Sciatic nerve (tissue), 2 donors: ENCODE data around the gene NME7. TPM values are rescaled to one million over a fixed set of nuclear protein-coding genes. Genes with fewer than 3 reads are reported as not detected.
"Not testable (repeated sequence)": the region's sequence is repeated elsewhere in the genome, so short reads cannot be mapped to it uniquely, and the experiment has no call there.

Source experiments
- ATAC-seq: fragments of 200-7000 bp; cut with Tn5 transposase; one replicate; pipeline ENCODE4 v1.9.1; 2020; ENCODE audit warnings: mild to moderate bottlenecking, moderate library complexity
- DNase-seq: peaks from one replicate; pipeline ENCODE4 v3.0.0-alpha.2; 2020; ENCODE audit warnings: low spot score
- intact Hi-C: fragments of 100-400 bp; cut with DNase I; formaldehyde crosslinking; loops from one replicate; pipeline ENCODE4 v1.14.2; 2022
- total RNA-seq: library from RNA; stranded (reverse); fragmentation: NEBNext Ultra II Directional; extraction: Animal tissue kit (Norgen Biotek cat#: 25700); gene quantifications from one replicate; pipeline ENCODE4 v1.2.1, GENCODE V29; 2021
- donor health status: DM: no; HTN: no; CAD: no.
- donor health status: DM: no; HTN: no; CAD: no.

Gene NME7, protein sequence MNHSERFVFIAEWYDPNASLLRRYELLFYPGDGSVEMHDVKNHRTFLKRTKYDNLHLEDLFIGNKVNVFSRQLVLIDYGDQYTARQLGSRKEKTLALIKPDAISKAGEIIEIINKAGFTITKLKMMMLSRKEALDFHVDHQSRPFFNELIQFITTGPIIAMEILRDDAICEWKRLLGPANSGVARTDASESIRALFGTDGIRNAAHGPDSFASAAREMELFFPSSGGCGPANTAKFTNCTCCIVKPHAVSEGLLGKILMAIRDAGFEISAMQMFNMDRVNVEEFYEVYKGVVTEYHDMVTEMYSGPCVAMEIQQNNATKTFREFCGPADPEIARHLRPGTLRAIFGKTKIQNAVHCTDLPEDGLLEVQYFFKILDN
- total RNA-seq: 15.9 TPM

DNA sequence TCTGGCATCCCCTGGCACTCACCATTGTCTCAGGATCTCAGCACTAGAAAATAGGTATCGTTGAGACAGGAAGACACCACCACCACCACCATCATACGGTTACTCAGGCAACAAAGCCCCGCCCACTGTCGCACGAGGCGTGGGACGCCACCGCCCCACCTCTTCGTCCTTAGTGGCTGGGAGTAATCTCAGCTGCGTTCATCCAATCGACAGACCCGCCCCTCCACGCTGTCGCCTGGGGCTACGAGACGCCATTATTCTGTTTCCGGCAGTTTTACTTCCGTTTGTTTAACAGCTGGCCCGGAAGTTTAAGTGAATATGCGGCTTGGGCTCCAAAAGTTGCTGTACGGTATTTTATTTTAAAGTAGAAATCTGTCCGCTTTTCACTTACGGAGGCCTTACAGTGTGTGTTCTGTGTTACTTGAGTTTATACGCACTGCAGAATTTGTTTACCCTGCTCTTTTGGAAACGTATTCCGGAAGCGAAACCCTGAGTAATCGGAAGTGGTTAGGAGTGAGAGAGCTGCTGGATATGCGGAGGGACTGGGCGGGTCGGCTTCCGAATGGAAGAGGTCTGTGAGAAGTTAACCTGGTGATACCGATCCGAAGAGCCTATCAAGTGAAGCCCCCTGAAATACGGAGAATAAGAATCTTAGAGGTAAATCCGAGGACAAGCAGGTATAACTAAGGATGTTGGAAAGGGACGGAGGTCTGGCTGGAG lies at the start of gene NME7, which contains the start of gene BLZF1:
Gene NME7 (minus strand): TSS at position 112 of the 720 bp plus-strand sequence. CDS start 87 bp downstream, at position 25.
Gene BLZF1 (plus strand): TSS at position 510 of the 720 bp plus-strand sequence. CDS start 1,328 bp downstream, outside the sequence.
- intact Hi-C loops: no loop called here
- DNase-seq: peak; percentile 97
- ATAC-seq: peak; percentile 100

- intact Hi-C loops: no loop called here
- no peak for ATAC-seq
Observed at GRCh38 chr1:169414952-169415351, 47.4 kb upstream of the NME7 start.

GRCh38 chr1:169408340-169408739 lies 40.7 kb upstream of the NME7 start:
- intact Hi-C loops, DNase-seq, ATAC-seq: not testable (repeated sequence)

More at GRCh38 chr1:169414952-169415351, 47.4 kb upstream of the NME7 start:
- DNase-seq: no peak

DNA sequence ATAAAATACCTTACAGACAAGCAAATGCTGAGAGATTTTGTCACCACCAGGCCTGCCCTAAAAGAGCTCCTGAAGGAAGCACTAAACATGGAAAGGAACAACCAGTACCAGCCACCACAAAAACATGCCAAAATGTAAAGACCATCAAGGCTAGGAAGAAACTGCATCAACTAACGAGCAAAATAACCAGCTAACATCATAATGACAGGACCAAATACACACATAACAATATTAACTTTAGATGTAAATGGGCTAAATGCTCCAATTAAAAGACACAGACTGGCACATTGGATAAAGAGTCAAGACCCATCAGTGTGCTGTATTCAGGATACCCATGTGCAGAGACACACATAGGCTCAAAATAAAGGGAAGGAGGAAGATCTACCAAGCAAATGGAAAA lies 35.0 kb upstream of the NME7 start:
- ATAC-seq, intact Hi-C loops, DNase-seq: not testable (repeated sequence)

GRCh38 chr1:169395955-169396354 lies 28.4 kb upstream of the NME7 start:
- intact Hi-C loops: no loop called here
- ATAC-seq (no peak), DNase-seq (no peak)

DNA sequence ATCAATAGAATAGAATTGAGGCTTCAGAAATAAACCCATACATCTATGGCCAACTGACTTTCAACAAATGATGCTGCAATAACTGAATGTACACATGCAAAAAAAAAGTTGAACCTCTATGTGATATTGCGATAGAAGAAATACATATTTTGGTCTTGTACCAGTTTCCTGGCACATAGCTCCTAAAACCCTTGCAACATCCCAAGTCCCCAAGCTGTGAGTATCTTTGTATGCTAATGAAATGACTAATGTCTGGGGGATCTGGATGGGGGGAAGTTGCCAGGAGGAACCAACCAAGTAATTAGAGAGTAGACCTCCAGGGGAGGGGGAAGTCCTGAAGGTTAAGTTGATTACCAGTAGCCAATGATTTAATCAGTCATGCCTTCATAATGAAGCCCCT lies 24.8 kb upstream of the NME7 start:
- no peak for ATAC-seq
- intact Hi-C loops: no loop called here
- DNase-seq: no peak

DNA sequence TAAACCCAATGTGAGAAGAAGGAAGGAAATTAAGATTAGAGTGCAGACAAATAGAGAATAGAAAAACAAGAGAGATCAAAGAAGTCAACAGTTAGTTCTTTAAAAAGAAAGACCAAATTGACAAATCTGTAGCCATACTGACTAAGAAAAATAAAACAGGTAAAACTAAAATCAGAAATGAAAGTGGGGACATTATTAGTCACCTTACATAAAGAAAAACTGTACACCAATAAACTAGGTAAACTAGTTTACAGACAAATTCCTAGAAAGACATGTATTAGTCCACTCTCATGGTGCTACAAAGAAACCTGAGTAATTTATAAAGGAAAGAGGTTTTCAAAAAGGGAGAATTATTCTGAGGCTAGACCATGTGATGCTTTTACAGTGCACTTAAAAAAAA lies 22.7 kb upstream of the NME7 start:
- no peak for DNase-seq
- intact Hi-C loops: no loop called here

DNA sequence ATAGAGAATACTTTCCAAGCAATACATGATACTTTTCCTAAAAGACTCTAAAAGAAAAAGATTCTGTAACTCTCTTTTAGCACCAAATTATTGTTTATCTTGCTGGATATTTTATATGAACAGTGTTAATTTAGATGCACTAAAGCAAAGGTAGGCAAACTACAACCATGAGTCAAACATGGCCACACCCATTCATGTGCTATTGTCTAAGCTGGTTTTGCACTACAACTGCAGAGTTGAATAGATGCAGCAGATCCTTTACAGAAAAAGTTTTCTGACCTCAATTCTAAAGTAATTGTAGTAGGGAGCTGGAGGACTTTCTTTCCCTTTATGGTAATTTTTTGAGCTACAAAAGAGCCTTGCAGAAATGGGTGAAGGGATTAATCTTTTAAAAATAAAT lies 19.8 kb upstream of the NME7 start:
- DNase-seq (no peak), ATAC-seq (no peak)
- intact Hi-C loops: no loop called here

More for the DNA sequence above, 22.7 kb upstream of the NME7 start:
- no peak for ATAC-seq

DNA sequence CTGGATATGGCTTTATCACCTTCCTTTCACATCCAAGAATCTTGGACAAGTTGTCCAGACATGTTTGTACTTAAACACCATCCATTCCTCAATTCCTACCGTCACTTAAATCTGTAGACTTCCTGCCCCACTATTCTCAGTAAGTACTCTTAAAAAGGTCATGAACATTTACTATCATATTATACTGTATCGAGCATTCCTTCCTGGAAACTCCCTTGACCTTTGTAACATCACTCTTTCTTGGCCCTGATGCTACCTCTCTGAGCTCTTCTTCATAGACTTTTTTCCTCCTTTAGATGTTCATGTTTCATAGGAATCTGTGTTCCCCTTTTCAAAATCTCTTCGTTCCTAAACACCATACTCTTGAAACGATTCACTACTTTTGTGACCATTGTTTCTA lies 15.9 kb upstream of the NME7 start:
- no peak for ATAC-seq
- intact Hi-C loops: no loop called here
- DNase-seq: no peak

DNA sequence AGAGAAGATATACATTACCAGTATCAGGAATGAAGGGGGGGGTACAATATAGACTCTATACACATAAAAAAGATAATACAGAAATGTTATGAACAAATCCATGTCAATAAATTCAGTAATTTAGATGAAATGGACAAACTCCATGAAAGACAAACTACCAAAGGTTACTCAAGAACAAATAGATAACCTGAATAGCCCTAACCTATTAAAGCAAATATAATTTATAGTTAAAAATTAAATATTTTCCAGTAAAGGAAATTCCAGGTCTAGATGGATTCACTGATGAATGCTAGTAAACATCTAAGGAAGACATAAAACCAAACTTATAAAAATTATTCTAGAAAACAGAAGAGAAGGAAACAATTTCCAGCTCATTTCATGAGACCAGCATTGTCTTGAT lies 13.6 kb upstream of the NME7 start:
- intact Hi-C loops: no loop called here
- ATAC-seq: no peak
- DNase-seq: no peak

GRCh38 chr1:169371404-169371803 lies 3.8 kb upstream of the NME7 start:
- no peak for ATAC-seq
- intact Hi-C loops: no loop called here
- DNase-seq: no peak

DNA sequence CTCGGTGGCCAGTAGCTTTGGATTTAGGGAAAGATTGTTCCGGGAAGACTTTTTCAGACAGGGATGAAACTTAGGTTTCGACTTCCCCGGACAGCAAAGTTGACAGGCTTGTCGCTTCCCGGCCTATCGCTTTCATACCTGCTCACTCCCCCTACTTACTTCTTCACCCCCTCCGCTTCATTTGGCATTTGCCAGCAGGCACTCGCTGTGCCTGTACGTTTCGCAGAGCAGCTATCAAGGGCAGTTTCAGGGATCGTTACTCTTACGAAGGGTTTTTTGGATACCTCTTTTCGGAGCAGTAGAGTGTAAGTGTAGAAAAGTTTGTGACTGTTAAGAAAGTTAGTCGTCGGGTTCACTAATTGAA lies 791 bp upstream of the NME7 start:
- intact Hi-C loops: no loop called here
- ATAC-seq: no peak
- DNase-seq: no peak

- no peak for ATAC-seq
Observed at GRCh38 chr1:169367096-169367685, 406 bp downstream of the NME7 start.

DNA sequence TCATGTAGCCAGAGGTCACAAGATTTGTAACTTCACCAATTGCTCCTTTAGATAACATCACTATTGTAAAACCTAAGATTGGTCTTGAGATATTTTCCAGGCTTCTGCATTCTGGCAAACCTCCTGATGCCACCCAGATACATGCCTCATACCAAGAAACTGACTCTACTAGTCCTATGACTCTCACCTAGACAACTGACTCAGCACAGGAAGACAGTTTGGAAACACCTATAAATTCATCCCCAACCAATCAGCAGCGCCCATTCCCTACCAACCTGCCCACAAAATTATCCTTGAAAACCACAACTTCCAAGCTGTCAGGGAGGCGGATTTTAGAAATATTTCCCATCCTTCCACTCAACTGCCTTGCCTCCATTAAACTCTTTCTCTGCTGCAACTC lies 2.6 kb downstream of the NME7 start:
- ATAC-seq (no peak), DNase-seq (no peak)
- intact Hi-C loops: no loop called here

More at GRCh38 chr1:169367096-169367685, 406 bp downstream of the NME7 start:
- intact Hi-C loops: no loop called here
- DNase-seq: no peak

- DNase-seq (no peak), ATAC-seq (no peak)
- intact Hi-C loops: no loop called here
Observed at GRCh38 chr1:169363046-169363730, 4.4 kb downstream of the NME7 start.

DNA sequence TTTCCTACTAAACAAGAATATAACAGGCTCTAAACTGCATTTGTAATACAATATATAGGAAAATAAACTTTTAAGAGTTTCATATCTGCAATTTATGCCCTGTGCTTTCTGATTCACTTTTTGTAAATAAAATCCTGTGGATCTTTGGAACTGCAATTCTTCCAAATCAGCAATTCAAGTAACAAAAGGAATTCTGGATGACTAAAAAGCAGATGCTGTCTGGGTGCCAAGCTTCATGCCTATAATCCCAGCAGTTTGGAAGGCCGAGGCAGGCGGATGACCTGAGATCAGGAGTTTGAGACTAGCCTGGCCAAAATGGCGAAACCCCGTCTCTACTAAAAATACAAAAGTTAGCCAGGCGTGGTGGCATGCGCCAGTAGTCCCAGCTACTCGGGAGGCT lies 6.3 kb downstream of the NME7 start:
- intact Hi-C loops: no loop called here
- no peak for ATAC-seq
- DNase-seq: no peak

- no peak for ATAC-seq
- DNase-seq: no peak
- intact Hi-C loops: no loop called here
Observed at GRCh38 chr1:169360415-169360814, 7.2 kb downstream of the NME7 start.

GRCh38 chr1:169348383-169349036 lies 19.1 kb downstream of the NME7 start:
- no peak for ATAC-seq

More at GRCh38 chr1:169348383-169349036, 19.1 kb downstream of the NME7 start:
- DNase-seq: no peak
- intact Hi-C loops: loop anchor here (10.0 kb wide), 1 partner anchor 744 kb away; no protein-coding TSS in a partner anchor
